ENCODE measurements around the gene TEK. TPM values are rescaled to one million over a fixed set of nuclear protein-coding genes. Genes with fewer than 3 reads are reported as not detected.

The TEK gene
- total RNA-seq: 3.0 and 19.2 TPM in 2 replicates

GRCh38 chr9:27108981-27109541, at the start of gene TEK:
Gene TEK, plus strand, starts transcription at chr9:27109225. Its CDS starts 366 bp downstream, at chr9:27109591.

Other genes with a start within 250 kb of the TEK start
- gene CAAP1, start 216.4 kb upstream of the TEK start, total RNA-seq: 13.6 and 14.1 TPM in 2 replicates
- gene PLAA, start 162.0 kb upstream of the TEK start, total RNA-seq: 32.1 and 36.5 TPM in 2 replicates
- 16.2 and 17.4 TPM in 2 replicates for gene IFT74, start 152.8 kb upstream of the TEK start, total RNA-seq
- not detected in 2 replicates for gene LRRC19, start 103.6 kb upstream of the TEK start, total RNA-seq
- gene EQTN, start 187.9 kb downstream of the TEK start, total RNA-seq: not detected in 2 replicates